ENCODE measurements around the gene MED13L. TPM values are rescaled to one million over a fixed set of nuclear protein-coding genes. Genes with fewer than 3 reads are reported as not detected.

MED13L gene
- total RNA-seq, 4 donors from 2014 or later: 126 to 194 (median 154) TPM

GRCh38 chr12:116122628-116123027 is 154.9 kb downstream of the MED13L start:
- Histone ChIP-seq H3K36me3 (no peaks in the 10 kb centered on the region), H3K9me3 (no peaks in the 10 kb centered on the region), H3K4me1 (peaks cover 8 to 67% (median 27%) of the 10 kb centered on the region in 4 donors), H3K27me3 (no peaks in the 10 kb centered on the region), H3K27ac (no peak overlapping the region), H3K4me3 (no peak overlapping the region)
- no peak for DNase-seq
- intact Hi-C loops (cut with DNase I; ENCODE audit: low total_unique reads): no loop called here
- WGBS, 2 donors (ENCODE audit: low coverage in 1 of 2): 67 to 79% methylated on average over 3 of the region's 3 CpGs
- TF ChIP-seq EP300 (IDR thresholded peaks at IDR 0.05; ENCODE audit: low read depth): no peak
- no peak for TF ChIP-seq POLR2AphosphoS5 (IDR thresholded peaks at IDR 0.05)
- TF ChIP-seq, protein P1, sequence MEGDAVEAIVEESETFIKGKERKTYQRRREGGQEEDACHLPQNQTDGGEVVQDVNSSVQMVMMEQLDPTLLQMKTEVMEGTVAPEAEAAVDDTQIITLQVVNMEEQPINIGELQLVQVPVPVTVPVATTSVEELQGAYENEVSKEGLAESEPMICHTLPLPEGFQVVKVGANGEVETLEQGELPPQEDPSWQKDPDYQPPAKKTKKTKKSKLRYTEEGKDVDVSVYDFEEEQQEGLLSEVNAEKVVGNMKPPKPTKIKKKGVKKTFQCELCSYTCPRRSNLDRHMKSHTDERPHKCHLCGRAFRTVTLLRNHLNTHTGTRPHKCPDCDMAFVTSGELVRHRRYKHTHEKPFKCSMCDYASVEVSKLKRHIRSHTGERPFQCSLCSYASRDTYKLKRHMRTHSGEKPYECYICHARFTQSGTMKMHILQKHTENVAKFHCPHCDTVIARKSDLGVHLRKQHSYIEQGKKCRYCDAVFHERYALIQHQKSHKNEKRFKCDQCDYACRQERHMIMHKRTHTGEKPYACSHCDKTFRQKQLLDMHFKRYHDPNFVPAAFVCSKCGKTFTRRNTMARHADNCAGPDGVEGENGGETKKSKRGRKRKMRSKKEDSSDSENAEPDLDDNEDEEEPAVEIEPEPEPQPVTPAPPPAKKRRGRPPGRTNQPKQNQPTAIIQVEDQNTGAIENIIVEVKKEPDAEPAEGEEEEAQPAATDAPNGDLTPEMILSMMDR (IDR thresholded peaks at IDR 0.05): no peak
- TF ChIP-seq POLR2A (IDR thresholded peaks at IDR 0.05): no peak
- in situ Hi-C loops (cut with MboI; ENCODE audit: low pct_ligation_motif_present in 1 of 4, low pct_unique_long_range_greater_than_20kb in 1 of 4, low sequenced_read_pairs in 3 of 4): no loop called here

DNA sequence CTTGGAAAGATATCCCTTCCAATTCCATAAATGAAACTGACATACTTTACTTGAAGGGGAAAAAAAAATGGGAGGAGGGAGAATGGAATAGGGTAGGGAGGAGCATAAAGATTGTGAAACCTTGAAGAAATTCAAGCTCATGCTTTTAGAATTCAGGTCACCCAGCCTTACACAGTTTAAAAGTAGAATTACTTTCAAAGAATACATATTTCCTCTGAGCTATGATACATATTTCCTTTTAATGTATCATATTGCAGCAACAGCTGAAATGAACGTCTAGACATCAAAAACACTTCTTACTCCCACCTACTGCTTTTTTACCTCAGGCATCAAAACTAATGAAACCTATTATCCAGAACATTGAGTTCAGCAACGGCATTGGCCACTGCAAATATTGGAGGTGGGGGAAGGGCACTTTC is 156.0 kb downstream of the MED13L start:
- Histone ChIP-seq H3K27me3 (no peaks in the 10 kb centered on the region), H3K9me3 (no peaks in the 10 kb centered on the region), H3K36me3 (no peaks in the 10 kb centered on the region), H3K4me1 (peaks cover 7 to 58% (median 23%) of the 10 kb centered on the region in 4 donors), H3K4me3 (no peak overlapping the region), H3K27ac (no peak overlapping the region)
- in situ Hi-C loops (cut with MboI; ENCODE audit: low pct_ligation_motif_present in 1 of 4, low pct_unique_long_range_greater_than_20kb in 1 of 4, low sequenced_read_pairs in 3 of 4) (no loop called here), intact Hi-C loops (cut with DNase I; ENCODE audit: low total_unique reads) (no loop called here)
- DNase-seq: no peak
- TF ChIP-seq EP300 (IDR thresholded peaks at IDR 0.05; ENCODE audit: low read depth) (no peak), POLR2AphosphoS5 (IDR thresholded peaks at IDR 0.05) (no peak), POLR2A (IDR thresholded peaks at IDR 0.05) (no peak)
- TF ChIP-seq, protein P1 (IDR thresholded peaks at IDR 0.05): no peak
- WGBS, 2 donors (ENCODE audit: low coverage in 1 of 2): 56 to 65% methylated on average over 2 of the region's 2 CpGs

- H3K36me3 ChIP-seq: no peaks in the 10 kb centered on the region
- H3K27me3 ChIP-seq: no peaks in the 10 kb centered on the region
- in situ Hi-C loops (cut with MboI; ENCODE audit: low pct_ligation_motif_present in 1 of 4, low pct_unique_long_range_greater_than_20kb in 1 of 4, low sequenced_read_pairs in 3 of 4): no loop called here
- no peaks in the 10 kb centered on the region for H3K9me3 ChIP-seq
- no peak overlapping the region for H3K27ac ChIP-seq
- 90 to 98% methylated on average over 5 of the region's 5 CpGs for WGBS, 2 donors (ENCODE audit: low coverage in 1 of 2)
- peaks cover 4 to 23% (median 9%) of the 10 kb centered on the region in 4 donors for H3K4me1 ChIP-seq
- no peak for TF ChIP-seq EP300 (IDR thresholded peaks at IDR 0.05; ENCODE audit: low read depth)
- TF ChIP-seq, protein P1 (IDR thresholded peaks at IDR 0.05): no peak
- no peak for TF ChIP-seq POLR2AphosphoS5 (IDR thresholded peaks at IDR 0.05)
- no peak for TF ChIP-seq POLR2A (IDR thresholded peaks at IDR 0.05)
- intact Hi-C loops (cut with DNase I; ENCODE audit: low total_unique reads): no loop called here
- no peak for DNase-seq
- H3K4me3 ChIP-seq: no peak overlapping the region
Observed at GRCh38 chr12:116116650-116117424, 160.7 kb downstream of the MED13L start.

DNA sequence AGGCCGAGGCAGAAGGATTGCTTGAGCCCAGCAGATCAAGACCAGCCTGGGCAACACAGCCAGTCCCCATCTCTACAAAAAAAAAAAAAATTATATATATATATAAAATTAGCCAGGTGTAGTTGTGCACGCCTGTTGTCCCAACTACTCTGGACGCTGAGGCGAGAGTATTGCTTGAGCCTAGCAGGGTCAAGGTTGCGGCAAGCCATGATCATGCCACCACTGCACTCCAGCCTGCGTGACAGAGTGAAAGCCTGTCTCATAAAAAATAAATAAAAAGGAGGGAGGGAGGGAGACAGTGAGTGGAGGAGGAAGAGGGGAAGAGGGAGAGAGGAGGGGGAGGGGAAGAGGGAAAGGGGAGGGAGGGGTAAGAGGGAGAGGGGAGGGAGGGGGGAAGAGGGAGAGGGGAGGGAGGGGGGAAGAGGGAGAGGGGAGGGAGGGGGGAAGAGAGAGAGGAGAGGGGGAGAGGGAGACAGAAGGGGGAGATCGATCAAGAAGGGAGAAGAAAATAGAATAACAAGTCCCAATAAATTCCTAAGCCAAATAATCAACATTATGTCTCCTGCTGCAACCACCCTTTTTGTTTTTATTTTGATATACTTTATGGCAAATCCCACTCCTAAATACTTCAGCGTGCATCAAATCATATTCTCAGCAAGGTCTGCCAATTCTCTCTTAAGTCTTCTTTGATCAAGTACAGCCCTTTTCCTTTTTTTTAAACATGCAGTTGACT is 163.9 kb downstream of the MED13L start:
- Histone ChIP-seq H3K4me3 (no peak overlapping the region), H3K27ac (no peak overlapping the region), H3K4me1 (peaks cover 0 to 11% (median 2%) of the 10 kb centered on the region in 4 donors), H3K36me3 (no peaks in the 10 kb centered on the region), H3K27me3 (no peaks in the 10 kb centered on the region), H3K9me3 (no peaks in the 10 kb centered on the region)
- DNase-seq: no peak
- in situ Hi-C loops (cut with MboI; ENCODE audit: low pct_ligation_motif_present in 1 of 4, low pct_unique_long_range_greater_than_20kb in 1 of 4, low sequenced_read_pairs in 3 of 4) (no loop called here), intact Hi-C loops (cut with DNase I; ENCODE audit: low total_unique reads) (no loop called here)
- 81 to 87% methylated on average over 6 to 8 of the region's 8 CpGs for WGBS, 2 donors (ENCODE audit: low coverage in 1 of 2)
- TF ChIP-seq, protein P1 (IDR thresholded peaks at IDR 0.05): no peak
- TF ChIP-seq EP300 (IDR thresholded peaks at IDR 0.05; ENCODE audit: low read depth) (no peak), POLR2AphosphoS5 (IDR thresholded peaks at IDR 0.05) (no peak), POLR2A (IDR thresholded peaks at IDR 0.05) (no peak)

Data from transverse colon (tissue), 4 donors.